Activated naive CD4-positive, alpha-beta T cell (primary cell): Measurements from ENCODE around the gene IL23R.
"Not testable (repeated sequence)": the region's sequence is repeated elsewhere in the genome, so short reads cannot be mapped to it uniquely, and the experiment has no call there.

Experiments
- DNase-seq, 4 experiments: peaks; one replicate each; lab custom pipeline; 2025; lab: John Stamatoyannopoulos, UW

The IL23R gene

GRCh38 chr1:67192902-67193301 is 26.6 kb downstream of the IL23R start:
- DNase-seq = no peak

- DNase-seq = no peak
Measured at GRCh38 chr1:67193704-67194103, 27.4 kb downstream of the IL23R start.

- DNase-seq = no peak
Measured at GRCh38 chr1:67194209-67194863, 28.1 kb downstream of the IL23R start.

- no peak for DNase-seq
Measured at GRCh38 chr1:67200755-67201154, 34.5 kb downstream of the IL23R start.

- DNase-seq = no peak
Measured at GRCh38 chr1:67201891-67202290, 35.6 kb downstream of the IL23R start.

- DNase-seq = no peak
Measured at GRCh38 chr1:67204298-67204980, 38.2 kb downstream of the IL23R start.

- not testable (repeated sequence) for DNase-seq
Measured at GRCh38 chr1:67207398-67207797, 41.1 kb downstream of the IL23R start.

GRCh38 chr1:67208217-67208616 is 42.0 kb downstream of the IL23R start:
- DNase-seq = no peak

- no peak for DNase-seq
Measured at GRCh38 chr1:67209521-67209920, 43.3 kb downstream of the IL23R start.

- peak in 1 of 4 experiments; percentile 1 for DNase-seq
Measured at GRCh38 chr1:67211589-67212563, 45.6 kb downstream of the IL23R start.

- DNase-seq = no peak
Measured at GRCh38 chr1:67213164-67213563, 46.9 kb downstream of the IL23R start.

GRCh38 chr1:67213948-67214347 is 47.7 kb downstream of the IL23R start:
- DNase-seq = no peak

GRCh38 chr1:67214420-67215174 is 48.3 kb downstream of the IL23R start:
- DNase-seq = peak in 1 of 4 experiments; percentile 19

- no peak for DNase-seq
Measured at GRCh38 chr1:67216401-67216800, 50.1 kb downstream of the IL23R start.

GRCh38 chr1:67217417-67217816 is 51.2 kb downstream of the IL23R start:
- no peak for DNase-seq

GRCh38 chr1:67217938-67218337 is 51.7 kb downstream of the IL23R start:
- DNase-seq = no peak

GRCh38 chr1:67224856-67225255 is 58.6 kb downstream of the IL23R start:
- DNase-seq = no peak

- DNase-seq = no peak
Measured at GRCh38 chr1:67226688-67227087, 60.4 kb downstream of the IL23R start.

- no peak for DNase-seq
Measured at GRCh38 chr1:67227196-67227595, 60.9 kb downstream of the IL23R start.

GRCh38 chr1:67228791-67229190 is 62.5 kb downstream of the IL23R start:
- no peak for DNase-seq

- DNase-seq = no peak
Measured at GRCh38 chr1:67230539-67230938, 64.3 kb downstream of the IL23R start.

GRCh38 chr1:67236277-67236676 is 70.0 kb downstream of the IL23R start:
- no peak for DNase-seq
